ENCODE data around the gene GHRL.

The GHRL gene

GRCh38 chr3:10292505-10293419, at the start of gene GHRL:
TSS of gene GHRL (minus strand) at chr3:10292947. CDS start at chr3:10290180, 2,767 bp downstream.
- DNase-seq = no peak
- in situ Hi-C loops (cut with HindIII; ENCODE audit: low pct_ligation_motif_present, low pct_unique_long_range_greater_than_20kb, low sequenced_read_pairs) = no loop called here

GRCh38 chr3:10341901-10342398, 49.2 kb upstream of the GHRL start:
- no peak for DNase-seq
- in situ Hi-C loops (cut with HindIII; ENCODE audit: low pct_ligation_motif_present, low pct_unique_long_range_greater_than_20kb, low sequenced_read_pairs) = no loop called here

GRCh38 chr3:10340476-10340875, 47.7 kb upstream of the GHRL start:
- in situ Hi-C loops (cut with HindIII; ENCODE audit: low pct_ligation_motif_present, low pct_unique_long_range_greater_than_20kb, low sequenced_read_pairs) = no loop called here

GRCh38 chr3:10340046-10340445, 47.3 kb upstream of the GHRL start:
- no peak for DNase-seq
- in situ Hi-C loops (cut with HindIII; ENCODE audit: low pct_ligation_motif_present, low pct_unique_long_range_greater_than_20kb, low sequenced_read_pairs) = no loop called here

More at GRCh38 chr3:10340476-10340875, 47.7 kb upstream of the GHRL start:
- no peak for DNase-seq

- in situ Hi-C loops (cut with HindIII; ENCODE audit: low pct_ligation_motif_present, low pct_unique_long_range_greater_than_20kb, low sequenced_read_pairs) = no loop called here
- no peak for DNase-seq
Measured at GRCh38 chr3:10339376-10339955, 46.7 kb upstream of the GHRL start.

GRCh38 chr3:10338591-10339353, 46.0 kb upstream of the GHRL start:
- DNase-seq = no peak
- in situ Hi-C loops (cut with HindIII; ENCODE audit: low pct_ligation_motif_present, low pct_unique_long_range_greater_than_20kb, low sequenced_read_pairs) = no loop called here

- in situ Hi-C loops (cut with HindIII; ENCODE audit: low pct_ligation_motif_present, low pct_unique_long_range_greater_than_20kb, low sequenced_read_pairs) = no loop called here
- DNase-seq = no peak
Measured at GRCh38 chr3:10338164-10338470, 45.4 kb upstream of the GHRL start.

GRCh38 chr3:10337323-10338163, 44.8 kb upstream of the GHRL start:
- in situ Hi-C loops (cut with HindIII; ENCODE audit: low pct_ligation_motif_present, low pct_unique_long_range_greater_than_20kb, low sequenced_read_pairs) = no loop called here
- DNase-seq = no peak

- in situ Hi-C loops (cut with HindIII; ENCODE audit: low pct_ligation_motif_present, low pct_unique_long_range_greater_than_20kb, low sequenced_read_pairs) = no loop called here
- DNase-seq = no peak
Measured at GRCh38 chr3:10336761-10337160, 44.0 kb upstream of the GHRL start.

GRCh38 chr3:10335871-10336622, 43.3 kb upstream of the GHRL start:
- DNase-seq = no peak
- in situ Hi-C loops (cut with HindIII; ENCODE audit: low pct_ligation_motif_present, low pct_unique_long_range_greater_than_20kb, low sequenced_read_pairs) = no loop called here

GRCh38 chr3:10335190-10335738, 42.5 kb upstream of the GHRL start:
- DNase-seq = no peak
- in situ Hi-C loops (cut with HindIII; ENCODE audit: low pct_ligation_motif_present, low pct_unique_long_range_greater_than_20kb, low sequenced_read_pairs) = no loop called here

GRCh38 chr3:10334459-10334858, 41.7 kb upstream of the GHRL start:
- DNase-seq = no peak
- in situ Hi-C loops (cut with HindIII; ENCODE audit: low pct_ligation_motif_present, low pct_unique_long_range_greater_than_20kb, low sequenced_read_pairs) = no loop called here

GRCh38 chr3:10334042-10334441, 41.3 kb upstream of the GHRL start:
- in situ Hi-C loops (cut with HindIII; ENCODE audit: low pct_ligation_motif_present, low pct_unique_long_range_greater_than_20kb, low sequenced_read_pairs) = no loop called here
- DNase-seq = no peak

GRCh38 chr3:10333349-10333650, 40.6 kb upstream of the GHRL start:
- no peak for DNase-seq
- in situ Hi-C loops (cut with HindIII; ENCODE audit: low pct_ligation_motif_present, low pct_unique_long_range_greater_than_20kb, low sequenced_read_pairs) = no loop called here

GRCh38 chr3:10332481-10333348, 40.0 kb upstream of the GHRL start:
- in situ Hi-C loops (cut with HindIII; ENCODE audit: low pct_ligation_motif_present, low pct_unique_long_range_greater_than_20kb, low sequenced_read_pairs) = no loop called here
- no peak for DNase-seq

GRCh38 chr3:10331320-10331719, 38.6 kb upstream of the GHRL start:
- no peak for DNase-seq
- in situ Hi-C loops (cut with HindIII; ENCODE audit: low pct_ligation_motif_present, low pct_unique_long_range_greater_than_20kb, low sequenced_read_pairs) = no loop called here

- in situ Hi-C loops (cut with HindIII; ENCODE audit: low pct_ligation_motif_present, low pct_unique_long_range_greater_than_20kb, low sequenced_read_pairs) = no loop called here
- no peak for DNase-seq
Measured at GRCh38 chr3:10330319-10330718, 37.6 kb upstream of the GHRL start.

All from ACHN (cell line).